Skeletal muscle tissue (tissue), 4 donors: ENCODE results near the gene ATXN1L. TPM values are rescaled to one million over a fixed set of nuclear protein-coding genes. Genes with fewer than 3 reads are reported as not detected.
"Not testable (repeated sequence)": the region's sequence is repeated elsewhere in the genome, so short reads cannot be mapped to it uniquely, and the experiment has no call there.

ENCODE experiments used
- H3K27ac ChIP-seq: one replicate; pipeline ENCODE4 v1.7.0; 2013; ENCODE audit warnings: mild to moderate bottlenecking, low read depth, low read length, inconsistent platforms
- H3K27me3 ChIP-seq, 3 donors: one replicate each; pipeline ENCODE4 v1.7.0; 2013; ENCODE audit warnings: low read length in 3 of 3; ENCODE audit not compliant: control insufficient read depth in 3 of 3, insufficient read depth in 3 of 3
- H3K36me3 ChIP-seq, 3 donors: one replicate each; pipeline ENCODE4 v1.7.0; 2013; ENCODE audit warnings: low read length in 3 of 3; ENCODE audit not compliant: control insufficient read depth in 3 of 3, insufficient read depth in 3 of 3
- H3K4me1 ChIP-seq, 3 donors: one replicate each; pipeline ENCODE4 v1.7.0; 2013; ENCODE audit warnings: low read length in 3 of 3, mild to moderate bottlenecking in 3 of 3; ENCODE audit not compliant: control insufficient read depth in 3 of 3, insufficient read depth in 3 of 3
- H3K4me3 ChIP-seq, 3 donors: one replicate each; pipeline ENCODE4 v1.7.0; 2013; ENCODE audit warnings: low read length in 3 of 3
- H3K9ac ChIP-seq, 3 donors: one replicate each; pipeline ENCODE4 v1.7.0; 2013; ENCODE audit warnings: low read length in 3 of 3, mild to moderate bottlenecking in 3 of 3, moderate library complexity in 2 of 3, low read depth in 1 of 3
- H3K9me3 ChIP-seq, 3 donors: one replicate each; pipeline ENCODE4 v1.7.0; 2013; ENCODE audit warnings: low read length in 3 of 3; ENCODE audit not compliant: control insufficient read depth in 3 of 3
- total RNA-seq: library from RNA; depleted of rRNA; stranded (reverse); fragments of >200 nt; gene quantifications from one replicate; pipeline ENCODE4 v1.2.3, GENCODE V29; 2014
- donor health status: Osteomylitis.

The ATXN1L gene
- total RNA-seq, 1 donor from 2014 or later, result 12.0 TPM

DNA sequence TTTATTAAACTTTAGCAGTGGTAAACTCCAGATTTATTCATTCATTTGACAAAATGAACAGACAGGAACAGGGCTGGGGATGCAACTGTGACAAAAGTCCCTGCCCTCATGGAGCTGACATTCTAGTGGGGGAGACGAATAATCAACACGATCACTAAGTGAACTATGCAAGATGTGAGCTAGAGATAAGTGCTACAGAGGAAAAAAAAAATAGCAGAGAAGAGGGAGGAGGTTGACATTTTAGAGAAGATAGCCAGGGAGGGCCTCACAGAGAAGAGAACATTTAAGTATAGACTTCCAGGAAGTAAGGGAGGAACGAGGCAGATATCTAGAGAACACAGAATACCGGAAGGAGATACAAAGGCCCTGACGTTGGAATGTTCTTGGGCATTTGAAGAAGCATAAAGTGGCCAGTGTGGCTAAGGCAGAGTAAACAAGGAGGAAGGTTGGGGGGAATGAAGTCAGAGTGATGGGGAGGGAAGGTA, 19.2 kb upstream of the ATXN1L start:
- Histone ChIP-seq H3K4me3 (no peak overlapping the region), H3K36me3 (no peaks in the 10 kb centered on the region), H3K9ac (no peak overlapping the region), H3K27ac (no peak overlapping the region), H3K27me3 (no peaks in the 10 kb centered on the region), H3K9me3 (no peaks in the 10 kb centered on the region), H3K4me1 (no peaks in the 10 kb centered on the region)

DNA sequence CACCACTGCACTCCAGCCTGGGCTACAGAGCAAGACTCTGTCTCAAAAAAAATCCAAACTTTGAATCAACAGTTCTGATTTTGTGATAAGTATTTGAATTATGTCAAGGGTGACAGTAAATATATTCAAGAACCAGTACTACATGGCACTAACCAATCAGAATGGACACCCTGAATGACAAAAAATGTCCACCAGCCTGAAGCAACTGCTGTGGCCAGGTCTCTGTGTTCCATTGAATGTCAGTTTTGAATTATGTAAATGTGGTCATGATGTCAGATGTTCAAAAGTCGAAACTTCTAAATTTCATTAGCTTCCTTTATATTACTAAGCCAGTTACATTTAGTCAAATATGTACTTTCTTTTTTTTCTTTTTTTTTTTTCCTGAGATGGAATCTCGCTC, 15.4 kb upstream of the ATXN1L start:
- Histone ChIP-seq H3K36me3 (no peaks in the 10 kb centered on the region), H3K4me1 (no peaks in the 10 kb centered on the region), H3K27me3 (no peaks in the 10 kb centered on the region), H3K9ac (no peak overlapping the region), H3K27ac (no peak overlapping the region), H3K4me3 (no peak overlapping the region), H3K9me3 (no peaks in the 10 kb centered on the region)

DNA sequence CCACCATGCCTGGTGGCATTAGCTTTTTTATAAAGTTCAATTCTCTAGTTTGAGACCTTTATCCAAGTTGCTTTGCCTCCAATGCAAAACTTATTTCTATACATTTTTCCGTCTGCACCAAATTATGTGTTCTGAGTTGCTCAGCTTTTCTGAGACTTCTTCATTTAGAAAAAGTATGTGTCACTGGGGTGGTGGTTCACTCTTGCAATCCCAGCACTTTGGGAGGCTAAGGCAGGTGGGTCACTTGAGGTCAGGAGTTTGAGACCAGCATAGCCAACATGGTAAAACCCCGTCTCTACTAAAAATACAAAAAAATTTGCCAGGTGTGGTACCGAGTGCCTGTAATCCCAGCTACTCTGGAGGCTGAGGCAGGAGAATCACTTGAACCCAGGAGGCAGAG, 14.1 kb upstream of the ATXN1L start:
- not testable (repeated sequence) for H3K36me3 ChIP-seq, H3K27me3 ChIP-seq, H3K9ac ChIP-seq, H3K4me1 ChIP-seq, H3K9me3 ChIP-seq, H3K27ac ChIP-seq, H3K4me3 ChIP-seq

DNA sequence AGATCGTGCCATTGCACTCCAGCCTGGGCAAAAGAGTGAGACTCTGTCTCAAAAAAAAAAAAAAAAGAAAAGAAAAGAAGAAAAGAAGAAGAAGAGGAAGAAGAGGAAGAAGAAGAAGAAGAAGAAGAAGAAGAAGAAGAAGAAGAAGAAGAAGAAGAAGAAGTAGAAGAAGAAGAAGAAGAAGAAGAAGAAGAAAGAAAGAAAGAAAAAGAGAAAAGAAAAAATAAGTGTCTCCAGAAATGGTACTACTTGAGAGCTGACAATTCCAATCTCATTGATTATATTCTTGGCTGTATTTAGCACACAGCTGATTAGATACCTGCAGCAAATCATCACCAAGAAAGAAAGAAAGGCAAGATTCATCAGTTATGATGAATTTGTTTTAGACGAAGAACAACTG, 13.7 kb upstream of the ATXN1L start:
- H3K9me3 ChIP-seq, H3K27ac ChIP-seq, H3K4me1 ChIP-seq, H3K9ac ChIP-seq, H3K4me3 ChIP-seq, H3K27me3 ChIP-seq, H3K36me3 ChIP-seq: not testable (repeated sequence)

DNA sequence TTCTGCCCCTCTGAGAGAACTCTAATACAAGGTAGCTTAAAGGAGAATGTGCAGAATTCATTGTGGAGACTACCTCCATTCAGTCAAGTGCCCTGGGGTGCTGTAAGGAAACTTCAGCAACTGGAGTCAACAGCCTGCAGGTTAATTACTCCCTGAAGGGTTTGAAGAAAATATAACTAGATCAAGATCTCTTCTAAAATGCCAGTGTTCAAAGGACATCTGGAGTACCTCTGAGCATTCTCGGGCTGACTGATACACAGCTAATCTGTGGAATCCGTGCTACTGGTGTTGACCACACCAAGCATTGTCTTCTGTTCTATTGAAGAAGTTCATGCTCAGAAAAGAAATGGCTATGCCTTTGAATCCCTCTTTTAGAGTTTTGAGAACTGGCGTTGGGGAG, 11.5 kb upstream of the ATXN1L start:
- Histone ChIP-seq H3K27me3 (no peaks in the 10 kb centered on the region), H3K36me3 (no peaks in the 10 kb centered on the region), H3K9me3 (no peaks in the 10 kb centered on the region), H3K4me1 (no peaks in the 10 kb centered on the region), H3K9ac (no peak overlapping the region), H3K27ac (no peak overlapping the region), H3K4me3 (no peak overlapping the region)

DNA sequence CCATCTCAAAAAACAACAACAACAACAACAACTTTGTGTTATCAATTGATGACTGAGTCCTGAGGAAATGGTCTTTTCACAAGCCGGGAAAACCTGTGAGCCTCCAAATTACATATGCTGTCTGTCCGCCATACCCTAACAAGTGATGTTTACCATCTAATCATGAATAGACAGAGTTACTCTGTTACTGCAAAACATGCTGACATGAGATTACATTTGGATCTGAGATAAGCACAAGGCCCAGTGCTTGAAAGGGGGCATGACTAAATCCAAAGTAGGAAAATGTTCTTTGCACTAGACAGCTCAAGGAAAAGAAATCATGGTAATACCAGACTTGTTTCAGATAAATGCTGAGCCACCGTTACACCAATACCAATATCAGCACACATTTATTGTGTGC, 8.6 kb upstream of the ATXN1L start:
- Histone ChIP-seq H3K4me1 (no peaks in the 10 kb centered on the region), H3K27me3 (no peaks in the 10 kb centered on the region), H3K27ac (no peak overlapping the region), H3K9ac (no peak overlapping the region), H3K4me3 (no peak overlapping the region), H3K9me3 (no peaks in the 10 kb centered on the region), H3K36me3 (no peaks in the 10 kb centered on the region)

DNA sequence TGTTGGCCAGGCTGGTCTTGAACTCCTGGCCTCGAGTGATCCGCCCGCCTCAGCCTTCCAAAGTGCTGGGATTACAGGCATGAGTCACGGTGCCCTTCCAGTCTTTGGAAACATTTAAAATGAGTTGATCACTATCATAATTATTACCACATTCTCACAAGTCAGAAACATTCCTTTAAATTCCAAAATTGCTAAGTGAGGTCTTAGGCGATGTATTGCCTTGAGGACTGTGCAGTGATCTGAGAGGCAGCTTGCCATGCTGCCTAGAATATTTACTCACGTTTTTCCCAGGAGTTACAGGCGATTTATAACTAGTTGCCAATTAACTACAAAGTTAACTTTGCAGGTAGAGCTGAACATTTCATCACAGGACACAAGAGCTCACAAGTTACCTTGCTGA, 5.7 kb upstream of the ATXN1L start:
- Histone ChIP-seq H3K36me3 (no peaks in the 10 kb centered on the region), H3K9ac (no peak overlapping the region), H3K4me1 (peaks cover 0 to under 1% (median 0%) of the 10 kb centered on the region in 3 donors), H3K9me3 (no peaks in the 10 kb centered on the region), H3K4me3 (no peak overlapping the region), H3K27ac (no peak overlapping the region), H3K27me3 (no peaks in the 10 kb centered on the region)

DNA sequence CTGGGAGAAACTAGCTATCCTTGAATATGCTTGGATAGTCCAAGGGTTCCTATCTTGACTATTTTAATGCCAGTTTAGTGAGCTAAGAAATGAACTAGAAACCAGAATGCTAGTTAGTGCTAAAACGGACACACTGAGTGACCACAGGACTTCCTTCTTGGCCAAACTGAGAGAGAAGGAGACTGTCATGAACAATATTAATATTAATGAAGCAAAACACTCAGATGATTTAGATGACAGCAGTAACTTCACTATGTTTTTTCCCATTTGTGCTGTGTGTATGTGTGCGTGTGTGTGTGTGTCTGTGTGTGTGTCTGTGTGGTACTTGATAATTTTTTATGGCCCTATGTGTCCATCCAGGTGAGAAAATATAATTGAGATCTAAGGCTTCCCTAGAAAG, 2.2 kb upstream of the ATXN1L start:
- Histone ChIP-seq H3K9me3 (no peaks in the 10 kb centered on the region), H3K4me3 (no peak overlapping the region), H3K9ac (no peak overlapping the region), H3K36me3 (peaks cover 3 to 6% (median 5%) of the 10 kb centered on the region in 3 donors), H3K4me1 (peaks cover 11 to 19% (median 15%) of the 10 kb centered on the region in 3 donors), H3K27ac (no peak overlapping the region), H3K27me3 (no peaks in the 10 kb centered on the region)

DNA sequence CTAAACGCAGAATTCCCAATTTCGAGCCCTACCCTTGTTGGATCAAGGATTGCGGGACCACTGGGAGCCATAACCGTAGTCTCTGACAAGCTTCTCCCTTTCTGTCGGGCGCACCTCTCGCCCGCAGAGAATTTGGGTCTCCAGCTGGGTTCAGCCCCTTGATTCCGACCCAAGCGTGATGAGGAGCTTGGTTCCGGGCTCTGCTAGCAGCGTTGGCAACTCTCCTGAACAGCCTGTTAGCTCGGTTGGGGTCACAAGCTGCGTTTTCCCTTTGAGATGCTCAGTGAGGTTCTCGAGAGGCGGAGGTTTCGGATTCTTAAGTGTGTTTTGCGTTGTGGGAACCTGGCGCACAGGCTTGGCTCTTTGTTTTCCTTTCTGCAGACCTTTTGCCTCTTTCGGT, 655 bp downstream of the ATXN1L start:
- no peaks in the 10 kb centered on the region for H3K27me3 ChIP-seq
- peak overlapping the region; percentile 82 for H3K27ac ChIP-seq
- H3K4me1 ChIP-seq, result peaks cover 11 to 22% (median 19%) of the 10 kb centered on the region in 3 donors
- peak overlapping the region; percentile 92 to 98 (median 94) for H3K4me3 ChIP-seq
- H3K36me3 ChIP-seq, result peaks cover 29 to 33% (median 31%) of the 10 kb centered on the region in 3 donors
- H3K9me3 ChIP-seq, result no peaks in the 10 kb centered on the region
- H3K9ac ChIP-seq, result peak overlapping the region; percentile 97 to 99 (median 98)

DNA sequence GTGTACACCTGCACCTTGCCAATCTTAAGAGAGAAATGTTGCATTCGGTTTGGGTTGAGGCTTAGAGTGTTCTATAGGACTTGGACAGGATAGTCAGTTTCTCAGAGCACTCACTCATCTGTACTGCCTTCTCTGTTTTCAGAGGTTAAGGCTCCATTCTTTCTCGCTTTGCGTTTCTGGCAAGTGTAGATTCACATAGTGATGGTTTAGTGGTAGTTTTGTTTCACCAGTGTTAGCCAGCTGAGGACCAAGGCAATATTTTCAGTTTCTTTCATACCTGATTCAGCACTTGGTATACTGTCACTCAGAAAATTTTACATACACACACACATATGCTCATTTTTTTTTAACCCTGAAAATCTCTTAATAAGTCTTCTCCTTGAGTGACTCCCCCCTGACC, 1.3 kb downstream of the ATXN1L start:
- Histone ChIP-seq H3K9ac (peak overlapping the region; percentile 97 to 99 (median 98)), H3K4me3 (peak overlapping the region; percentile 92 to 98 (median 94)), H3K27me3 (no peaks in the 10 kb centered on the region), H3K36me3 (peaks cover 35 to 39% (median 36%) of the 10 kb centered on the region in 3 donors), H3K27ac (no peak overlapping the region), H3K4me1 (peaks cover 11 to 22% (median 19%) of the 10 kb centered on the region in 3 donors), H3K9me3 (no peaks in the 10 kb centered on the region)

DNA sequence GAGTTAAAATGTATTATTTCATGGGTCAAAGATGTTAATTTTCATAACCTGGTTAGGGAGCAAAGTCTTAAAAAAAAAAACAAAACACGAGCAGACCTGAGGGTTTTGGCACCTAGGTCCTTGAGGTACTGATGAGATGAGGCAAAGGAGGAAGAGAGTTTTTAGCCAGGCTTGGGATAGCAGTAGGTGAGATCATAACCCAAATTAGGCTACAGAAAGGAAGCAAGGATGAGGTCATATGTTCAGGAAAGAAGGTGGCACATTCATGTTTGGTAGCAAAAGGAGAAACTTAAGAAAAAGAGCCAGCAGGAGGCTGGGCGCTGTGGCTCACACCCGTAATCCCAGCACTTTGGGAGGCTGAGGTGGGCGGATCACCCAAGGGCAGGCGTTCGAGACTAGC, 2.8 kb downstream of the ATXN1L start:
- no peaks in the 10 kb centered on the region for H3K27me3 ChIP-seq
- H3K4me1 ChIP-seq, result peaks cover 11 to 28% (median 22%) of the 10 kb centered on the region in 3 donors
- H3K4me3 ChIP-seq, result no peak overlapping the region
- H3K9ac ChIP-seq, result no peak overlapping the region
- H3K27ac ChIP-seq, result no peak overlapping the region
- H3K36me3 ChIP-seq, result peaks cover 38 to 44% (median 41%) of the 10 kb centered on the region in 3 donors
- H3K9me3 ChIP-seq, result no peaks in the 10 kb centered on the region
